NCI-H2107 (cell line): ENCODE data around the gene IMP3.
A peak's percentile ranks its signal among the peaks of the same experiment; 100 is the strongest.

Experiments used
- DNase-seq: peaks from one replicate; lab custom pipeline; 2025; lab: John Stamatoyannopoulos, UW

IMP3 gene

GRCh38 chr15:75672646-75673425 lies 32.8 kb upstream of the IMP3 start:
- no peak for DNase-seq

GRCh38 chr15:75671730-75672602 lies 31.9 kb upstream of the IMP3 start:
- DNase-seq: no peak

- DNase-seq: no peak
Measured at GRCh38 chr15:75669879-75670212, 29.8 kb upstream of the IMP3 start.

DNA sequence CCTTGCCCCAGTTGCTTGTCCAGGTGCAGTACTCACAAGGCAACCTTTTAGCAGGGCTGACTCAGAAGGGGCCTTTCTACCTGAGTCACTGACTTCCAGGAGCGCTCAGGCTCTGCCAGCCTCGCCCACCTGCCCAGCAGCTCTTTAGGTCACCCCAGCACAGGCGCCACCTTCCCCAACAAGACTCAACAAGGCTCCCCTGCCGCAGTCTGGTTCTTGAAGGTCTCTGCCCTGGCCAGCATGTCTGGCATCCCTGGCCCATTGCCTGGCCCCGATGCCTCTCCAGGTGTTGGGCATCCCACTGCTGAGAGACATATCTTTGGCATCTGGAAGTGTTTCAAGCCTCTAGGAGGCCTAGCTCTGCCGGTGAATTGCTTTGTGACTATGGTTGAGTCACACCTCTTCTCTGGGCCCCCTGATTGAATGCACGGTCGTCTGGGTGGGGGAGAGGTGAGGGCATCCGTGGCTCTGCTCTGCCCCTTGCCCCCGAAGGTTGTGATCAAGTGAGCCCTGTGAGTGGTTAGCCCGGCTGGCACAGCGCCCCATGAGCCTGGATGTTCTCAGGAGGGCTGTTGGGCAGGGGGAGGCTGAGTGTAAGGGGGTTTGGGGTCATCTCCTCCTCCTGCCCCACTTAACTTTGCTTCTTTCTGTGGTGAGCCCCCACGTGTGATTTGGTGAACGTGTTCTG lies 29.3 kb upstream of the IMP3 start:
- DNase-seq: no peak

GRCh38 chr15:75666823-75667501 lies 26.9 kb upstream of the IMP3 start:
- peak; percentile 26 for DNase-seq

GRCh38 chr15:75663931-75664421 lies 24.0 kb upstream of the IMP3 start:
- no peak for DNase-seq

DNA sequence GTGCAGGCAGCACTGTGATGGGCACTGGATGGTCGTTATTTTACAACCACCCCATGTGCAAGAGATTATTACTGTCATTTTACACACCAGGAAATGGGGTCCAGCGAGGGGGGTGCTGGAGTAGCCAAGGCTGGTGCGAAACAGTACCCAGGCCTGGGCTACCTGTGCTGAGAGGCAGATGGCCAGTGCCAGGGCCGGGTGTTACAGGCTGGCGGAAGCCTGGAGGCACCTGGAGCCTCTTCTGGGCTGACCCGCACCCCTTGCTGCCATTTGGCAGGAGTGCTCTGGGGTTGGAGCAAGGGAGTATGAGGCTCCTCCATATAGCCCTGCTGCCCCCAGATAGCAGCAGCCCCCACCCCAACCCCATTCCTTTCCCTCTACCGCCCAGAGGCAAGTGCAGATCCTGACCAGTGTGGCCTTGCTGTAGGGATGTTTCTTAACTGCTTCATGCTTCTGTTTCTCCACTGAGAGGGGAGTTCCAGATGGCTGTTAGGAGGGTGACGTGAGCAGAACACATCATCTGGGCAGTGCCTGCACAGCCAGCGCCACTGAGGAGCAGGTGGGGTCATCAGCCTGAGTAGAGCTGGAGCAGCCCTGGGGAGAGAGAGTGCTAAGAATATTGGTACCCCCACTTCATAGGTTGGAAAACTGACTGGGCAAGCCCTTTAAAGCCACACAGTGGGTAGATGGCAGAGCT lies 22.9 kb upstream of the IMP3 start:
- no peak for DNase-seq

DNA sequence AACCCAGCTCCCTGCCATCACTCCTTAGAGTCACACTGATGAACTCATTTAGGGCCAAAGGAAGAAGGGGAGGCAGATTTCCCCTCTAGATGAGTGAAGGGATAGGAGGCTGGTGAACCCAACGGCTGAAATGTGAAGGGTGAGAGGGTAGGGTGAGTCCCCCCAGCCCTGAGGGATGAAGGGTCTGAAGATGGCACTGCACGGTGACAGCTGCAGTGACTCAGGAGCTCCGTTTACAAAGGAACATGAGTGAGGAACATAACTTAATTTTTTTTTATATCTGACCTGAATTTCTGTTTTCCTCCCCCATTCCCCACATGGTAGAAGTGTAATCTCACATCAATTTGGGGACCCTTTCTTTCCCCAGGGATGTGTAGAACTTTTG lies 21.7 kb upstream of the IMP3 start:
- DNase-seq: no peak

DNA sequence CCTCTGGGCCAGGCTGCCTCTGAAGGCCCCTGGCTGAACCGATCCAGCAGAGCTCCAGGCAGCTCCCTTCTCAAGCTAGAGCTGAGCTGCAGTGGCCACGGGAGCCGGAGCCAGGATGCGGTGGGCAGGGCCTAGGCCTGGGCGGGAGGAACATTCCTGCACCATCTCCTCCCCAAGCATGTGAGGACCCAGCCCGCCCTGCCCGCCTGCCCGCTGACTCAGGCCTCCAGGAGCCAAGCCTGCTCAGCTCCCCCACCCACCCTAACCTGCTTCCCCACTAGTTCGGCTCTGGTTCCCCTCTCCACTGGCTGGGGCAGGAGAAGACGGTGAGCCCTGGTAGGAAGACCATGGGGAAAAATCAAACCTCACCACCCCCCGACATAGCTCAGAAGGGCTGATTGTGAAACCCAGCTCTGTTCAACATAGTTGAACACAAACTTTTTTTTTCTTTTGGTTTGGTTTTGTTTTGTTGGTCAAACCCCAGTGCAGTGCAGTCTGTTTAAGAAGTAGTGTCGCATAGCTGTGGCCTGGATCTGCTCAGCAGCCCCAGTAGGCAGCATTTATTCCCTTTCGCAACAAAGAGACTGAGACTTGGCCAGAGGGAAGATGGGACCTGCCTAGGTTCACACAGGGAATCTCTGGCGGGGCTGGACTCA lies 21.2 kb upstream of the IMP3 start:
- DNase-seq: no peak

GRCh38 chr15:75659928-75660645 lies 20.1 kb upstream of the IMP3 start:
- DNase-seq: no peak

- DNase-seq: no peak
Measured at GRCh38 chr15:75659141-75659771, 19.2 kb upstream of the IMP3 start.

DNA sequence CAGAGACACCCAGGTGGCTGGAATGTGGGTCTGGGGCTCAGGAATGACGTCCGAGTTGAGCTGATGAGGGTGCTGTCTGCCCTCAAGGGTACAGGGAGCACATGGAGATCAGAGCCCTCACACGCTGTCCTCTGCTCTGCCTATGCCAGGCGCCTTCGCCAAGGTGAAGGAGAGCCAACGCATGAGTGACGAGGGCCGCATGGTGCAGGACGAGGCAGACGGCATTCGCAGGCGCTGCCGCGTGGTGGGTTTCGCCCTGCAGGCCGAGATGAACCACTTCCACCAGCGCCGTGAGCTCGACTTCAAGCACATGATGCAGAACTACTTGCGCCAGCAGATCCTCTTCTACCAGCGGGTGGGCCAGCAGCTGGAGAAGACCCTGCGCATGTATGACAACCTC lies 16.8 kb upstream of the IMP3 start:
- no peak for DNase-seq

DNA sequence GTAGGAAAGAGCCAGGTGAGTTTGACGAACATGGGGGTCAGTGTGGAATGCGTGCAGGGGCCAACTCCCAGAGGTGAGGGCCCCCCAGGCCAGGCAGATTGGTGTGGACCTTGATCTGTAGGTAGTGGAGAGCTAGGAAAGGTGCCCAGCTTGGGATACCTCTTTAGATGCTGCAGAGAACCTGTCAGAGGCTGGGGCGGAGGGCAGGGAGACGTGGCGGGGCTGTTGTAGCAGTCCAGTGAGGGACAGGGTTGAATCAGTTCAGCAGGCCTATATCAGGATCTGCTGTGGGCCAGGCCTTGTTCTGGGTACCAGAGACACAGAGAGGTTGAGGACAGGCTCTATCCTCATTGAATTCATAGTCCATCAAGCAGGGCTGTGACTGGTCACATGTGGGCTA lies 16.3 kb upstream of the IMP3 start:
- DNase-seq: no peak

DNA sequence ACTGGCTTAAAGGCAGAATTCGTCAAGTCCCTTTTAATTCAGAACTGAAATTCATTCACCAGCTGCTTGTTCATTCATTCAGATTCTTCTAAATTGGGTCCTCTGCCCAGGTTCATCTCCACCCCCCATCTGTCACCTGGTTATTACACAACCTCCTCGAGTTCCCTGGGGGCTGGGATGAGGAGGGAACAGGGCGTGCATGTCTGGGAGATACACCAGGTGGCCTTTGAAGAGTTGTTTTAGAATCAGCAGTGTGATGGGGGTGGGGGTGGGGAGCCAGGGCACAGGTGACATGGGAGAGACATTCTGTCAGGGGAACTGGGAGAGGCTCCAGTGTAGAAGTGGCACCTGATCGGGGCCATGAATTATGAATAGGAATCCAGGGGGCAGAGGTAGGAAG lies 15.9 kb upstream of the IMP3 start:
- no peak for DNase-seq

DNA sequence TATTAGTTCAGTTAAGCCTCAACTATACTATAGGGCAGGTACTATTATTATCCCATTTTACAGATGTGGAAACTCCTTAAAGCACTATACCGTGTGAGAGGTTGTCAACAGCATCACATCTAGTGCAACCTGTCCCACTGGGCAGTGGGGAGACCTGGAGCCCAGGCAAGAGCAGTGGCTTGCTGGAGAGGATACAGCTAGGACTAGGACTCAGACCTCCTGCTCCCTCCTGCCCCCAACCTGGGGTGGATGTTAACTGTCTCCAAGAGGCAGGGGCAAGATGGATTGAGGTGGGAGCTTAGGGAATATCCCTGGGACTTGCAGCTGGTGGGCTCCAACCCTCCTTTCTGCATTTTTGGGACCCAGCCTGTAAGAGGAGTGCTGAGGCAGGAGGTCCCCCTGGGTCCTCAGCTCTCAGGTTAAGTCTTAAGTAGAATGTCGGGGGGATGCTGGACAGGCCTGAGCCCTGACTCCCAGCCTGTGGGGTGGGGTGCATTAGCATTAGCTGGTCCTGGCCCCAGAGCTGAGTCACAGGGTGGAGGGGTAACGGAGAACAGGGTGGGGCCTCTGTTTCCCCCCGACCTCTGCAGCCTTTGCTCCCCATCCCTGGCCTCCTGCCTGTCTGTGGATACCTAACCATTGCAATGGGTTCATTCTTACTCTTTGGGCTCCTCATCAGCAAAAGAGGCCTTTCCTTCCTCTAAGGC lies 14.3 kb upstream of the IMP3 start:
- no peak for DNase-seq

DNA sequence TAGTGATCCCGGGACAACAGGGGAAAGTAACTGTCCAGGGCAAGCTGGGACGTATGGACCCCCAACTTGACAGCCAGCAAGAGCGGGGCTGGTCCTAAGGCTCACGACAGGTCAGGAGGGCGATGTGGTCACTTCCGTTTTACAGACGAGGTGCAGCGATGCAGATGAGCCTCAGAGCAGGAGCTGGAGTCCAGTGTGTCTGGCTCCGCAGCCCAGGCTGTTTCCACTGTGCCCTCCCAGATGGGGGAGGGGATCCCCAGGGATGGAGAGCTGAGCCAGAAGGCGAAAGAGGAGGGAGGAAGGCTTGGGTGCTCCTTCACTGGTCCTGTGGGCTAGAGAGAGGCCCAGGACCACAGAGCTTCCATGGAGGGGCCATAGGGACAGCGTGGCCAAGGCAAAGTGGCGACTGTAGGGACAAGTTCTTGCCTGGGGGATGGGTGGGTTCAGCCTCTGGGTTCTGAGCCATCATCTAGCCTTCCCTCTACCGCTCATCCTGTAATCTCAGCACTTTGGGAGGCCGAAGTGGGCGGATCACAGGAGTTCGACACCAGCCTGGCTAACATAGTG lies 13.4 kb upstream of the IMP3 start:
- no peak for DNase-seq

DNA sequence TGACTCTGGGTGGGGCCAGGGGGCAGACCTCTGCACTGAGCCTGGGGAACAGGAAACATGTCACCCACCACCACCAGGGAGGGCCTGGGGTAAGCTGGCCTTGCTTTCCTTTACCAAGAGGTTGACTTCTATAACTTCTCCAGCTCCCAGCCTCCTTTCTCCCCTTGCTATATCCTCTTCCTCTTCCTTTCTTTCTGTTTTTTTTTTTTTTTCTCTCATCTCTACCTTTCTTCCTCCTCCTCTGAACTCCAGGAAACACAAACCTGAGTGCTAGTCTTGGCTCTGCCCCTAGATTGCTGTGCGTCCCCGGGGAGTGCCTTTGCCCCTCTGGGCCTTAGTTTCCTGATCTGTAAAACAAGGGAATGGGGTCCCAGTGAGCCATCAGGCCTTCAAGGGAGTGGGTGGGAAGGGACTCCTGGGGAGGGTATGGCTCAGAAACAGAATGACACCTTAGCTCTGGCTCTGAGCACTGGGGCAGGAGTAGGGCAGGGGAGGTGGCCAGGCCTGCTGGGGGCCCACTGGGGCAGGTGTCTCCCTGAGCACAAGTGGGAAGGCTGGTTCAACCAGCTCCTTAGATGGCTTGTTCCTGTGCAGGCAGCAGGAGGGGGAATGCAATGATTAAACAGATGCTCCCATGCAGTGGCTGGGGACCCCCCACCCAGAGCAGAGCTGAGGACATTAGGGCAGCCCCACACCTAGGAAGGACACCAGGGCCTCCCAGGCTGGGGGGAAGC lies 12.0 kb upstream of the IMP3 start:
- no peak for DNase-seq
